B cell (primary cell): ENCODE measurements around the gene NTN4. TPM values are rescaled to one million over a fixed set of nuclear protein-coding genes. Genes with fewer than 3 reads are reported as not detected.

Experiments
- ATAC-seq: fragments of 200-7000 bp; cut with Tn5 transposase; one replicate; pipeline ENCODE4 v1.10.0; 2021; ENCODE audit warnings: low read depth, mild to moderate bottlenecking, moderate number of reproducible peaks, moderate library complexity
- CTCF ChIA-PET: fragments of 350-600 bp; sonication (Branson Sonifier 250); formaldehyde crosslinking; loops from one replicate; lab custom pipeline; 2021; ENCODE audit warnings: antibody characterized with exemption, inconsistent platforms; lab: Charles Lee
- POLR2A ChIA-PET: fragments of 350-600 bp; sonication (Branson Sonifier 250); formaldehyde crosslinking; loops from one replicate; lab custom pipeline; 2021; ENCODE audit warnings: antibody characterized with exemption; lab: Charles Lee
- DNase-seq: peaks from one replicate; pipeline ENCODE4 v3.0.0; 2013
- H2AFZ ChIP-seq: 2 replicates; pipeline ENCODE4 v1.6.1; 2012; ENCODE audit warnings: mild to moderate bottlenecking, low read depth, low read length; ENCODE audit not compliant: insufficient read depth, poor library complexity, severe bottlenecking
- H3K27ac ChIP-seq, 2 donors: 1 replicate in 1 of 2; 2 replicates in 1 of 2; pipeline ENCODE4 v1.5.1; 2012 to 2013; ENCODE audit warnings: low read length in 2 of 2, mild to moderate bottlenecking in 2 of 2, moderate library complexity in 1 of 2
- H3K27me3 ChIP-seq, 4 experiments: fragments of 200-600 bp in 1 of 4; sonication (generic) in 1 of 4; replicated peaks in 1 of 4; 1 replicate in 2 of 4; 2 replicates in 2 of 4; pipeline versions ENCODE4 v1.6.1 to v1.7.0; 2013 to 2016; ENCODE audit warnings: low read length in 3 of 4, mild to moderate bottlenecking in 2 of 4, mixed read lengths in 1 of 4, moderate library complexity in 1 of 4; ENCODE audit not compliant: insufficient read depth in 4 of 4, control insufficient read depth in 3 of 4; ENCODE audit errors: control extremely low read depth in 1 of 4
- H3K36me3 ChIP-seq, 2 experiments: replicated peaks in 1 of 2; 1 replicate in 1 of 2; 2 replicates in 1 of 2; pipeline versions ENCODE4 v1.6.1 to v1.7.1; 2013; ENCODE audit warnings: low read length in 1 of 2; ENCODE audit not compliant: insufficient read depth in 2 of 2, control insufficient read depth in 1 of 2; ENCODE audit errors: control extremely low read depth in 1 of 2, extremely low read depth in 1 of 2
- H3K4me1 ChIP-seq, 2 donors: fragments of 200-600 bp in 1 of 2; sonication (generic) in 1 of 2; 1 replicate in 1 of 2; 2 replicates in 1 of 2; pipeline versions ENCODE4 v1.5.1 to v1.6.1; 2013 to 2017; ENCODE audit warnings: low read length in 2 of 2; ENCODE audit not compliant: control insufficient read depth in 2 of 2, insufficient read depth in 2 of 2
- H3K4me2 ChIP-seq: replicated peaks from 2 replicates; pipeline ENCODE3; 2012; ENCODE audit warnings: mild to moderate bottlenecking, low read depth, low read length; ENCODE audit not compliant: poor library complexity, severe bottlenecking
- H3K4me3 ChIP-seq, 5 experiments: fragments of 200-600 bp in 1 of 5; sonication (generic) in 1 of 5; 1 replicate in 3 of 5; 2 replicates in 2 of 5; pipeline versions ENCODE4 v1.5.1 to v1.7.0; 2011 to 2016; ENCODE audit warnings: low read length in 4 of 5, mild to moderate bottlenecking in 4 of 5, low read depth in 2 of 5, control low read depth in 1 of 5, moderate library complexity in 1 of 5; ENCODE audit not compliant: insufficient read depth in 1 of 5; ENCODE audit errors: control extremely low read depth in 1 of 5, extremely low read depth in 1 of 5
- H3K79me2 ChIP-seq: fragments of 200-600 bp; sonication (generic); one replicate; pipeline ENCODE4 v1.6.0; 2016; ENCODE audit warnings: low read length; ENCODE audit not compliant: control insufficient read depth, insufficient read depth
- H3K9ac ChIP-seq: fragments of 200-600 bp; sonication (generic); 2 replicates; pipeline ENCODE4 v1.6.1; 2017; ENCODE audit warnings: mild to moderate bottlenecking, low read length, moderate library complexity
- H3K9me3 ChIP-seq, 3 donors: one replicate each; pipeline versions ENCODE4 v1.6.1 to v1.7.1; 2013; ENCODE audit warnings: low read length in 2 of 3; ENCODE audit not compliant: control insufficient read depth in 2 of 3, insufficient read depth in 1 of 3; ENCODE audit errors: control extremely low read depth in 1 of 3
- H4K20me1 ChIP-seq: 2 replicates; pipeline ENCODE4 v1.6.0; 2012; ENCODE audit warnings: mild to moderate bottlenecking, low read length; ENCODE audit not compliant: insufficient read depth, control insufficient read depth, poor library complexity, severe bottlenecking
- H3K27ac Mint-ChIP-seq: one replicate; pipeline ENCODE4 v1.8.0; 2021; ENCODE audit warnings: mixed read lengths
- H3K27me3 Mint-ChIP-seq: one replicate; pipeline ENCODE4 v1.8.0; 2021; ENCODE audit warnings: mixed read lengths
- H3K4me1 Mint-ChIP-seq: one replicate; pipeline ENCODE4 v1.8.0; 2021; ENCODE audit warnings: mixed read lengths
- H3K4me3 Mint-ChIP-seq: one replicate; pipeline ENCODE4 v1.8.0; 2021; ENCODE audit warnings: mixed read lengths
- H3K9me3 Mint-ChIP-seq: one replicate; pipeline ENCODE4 v1.8.0; 2022; ENCODE audit warnings: mixed read lengths; ENCODE audit not compliant: insufficient read depth
- EZH2 ChIP-seq: IDR thresholded peaks from 2 replicates; pipeline ENCODE4 v1.6.1; 2012; ENCODE audit warnings: borderline replicate concordance, low read depth, mild to moderate bottlenecking, moderate library complexity, low read length; ENCODE audit not compliant: insufficient read depth, poor library complexity, severe bottlenecking
- WGBS: methylation state at CpG from one replicate; pipeline ENCODE4 v1.1.5; 2013; ENCODE audit warnings: missing lambda C conversion rate; ENCODE audit not compliant: insufficient coverage; 5-methylcytosine and 5-hydroxymethylcytosine counted together
- intact Hi-C: fragments of 100-400 bp; cut with micrococcal nuclease; formaldehyde crosslinking; loops from one replicate; pipeline ENCODE4 v1.10.0; 2022
- polyA plus RNA-seq: library from polyadenylated mRNA; depleted of rRNA; stranded (reverse); fragments of >200 nt; gene quantifications from 2 replicates; pipeline ENCODE4 v1.2.3, GENCODE V29; 2012
- total RNA-seq, 2 donors: library from RNA; stranded (reverse); fragments of 120-200 nt in 1 of 2; gene quantifications; 1 replicate in 1 of 2; 2 replicates in 1 of 2; pipeline versions ENCODE4 v1.2.3 to v1.2.4, GENCODE V29; 2013 to 2022
- TF ChIP-seq, protein P1 (sequence below): fragments of 200-600 bp; IDR thresholded peaks from one replicate; pipeline ENCODE4 v1.8.0; 2022; ENCODE audit warnings: antibody characterized with exemption, mild to moderate bottlenecking

The NTN4 gene
- total and polyA plus RNA-seq, 2 donors (not counting 1 experiment from before 2014, with no cell fraction given) = not detected

DNA sequence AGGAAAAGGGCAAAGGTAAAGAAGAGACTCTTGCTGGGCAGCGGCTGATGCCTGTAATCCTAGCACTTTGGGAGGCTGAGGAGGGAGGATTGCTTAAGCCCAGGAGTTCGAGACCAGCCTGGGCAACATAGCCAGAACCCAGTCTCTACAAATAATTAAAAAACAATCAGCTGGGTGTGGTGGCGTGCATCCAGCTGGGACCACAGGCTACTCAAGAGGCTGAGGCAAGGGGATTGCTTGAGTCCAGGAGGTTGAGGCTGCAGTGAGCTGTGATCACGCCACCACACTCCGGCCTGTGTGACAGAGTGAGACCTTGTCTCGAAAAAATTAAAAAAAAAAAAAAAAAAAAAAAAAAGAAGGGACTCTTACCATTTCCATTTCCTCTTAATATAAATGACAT is 138.9 kb downstream of the NTN4 start:
- Histone ChIP-seq H3K79me2 (no peaks in the 10 kb centered on the region), H3K4me1 (no peaks in the 10 kb centered on the region), H4K20me1 (no peaks in the 10 kb centered on the region), H3K4me2 (no peak overlapping the region), H3K9me3 (no peaks in the 10 kb centered on the region), H3K9ac (no peak overlapping the region), H3K4me3 (no peak overlapping the region), H3K27me3 (peaks cover 0 to 8% (median 2%) of the 10 kb centered on the region in 4 experiments), H2AFZ (no peak overlapping the region), H3K36me3 (no peaks in the 10 kb centered on the region), H3K27ac (no peak overlapping the region)
- H3K9me3 Mint-ChIP-seq = peaks cover 3% of the 10 kb centered on the region
- ATAC-seq (no peak), DNase-seq (no peak)
- no peak for TF ChIP-seq EZH2
- TF ChIP-seq, protein P1, sequence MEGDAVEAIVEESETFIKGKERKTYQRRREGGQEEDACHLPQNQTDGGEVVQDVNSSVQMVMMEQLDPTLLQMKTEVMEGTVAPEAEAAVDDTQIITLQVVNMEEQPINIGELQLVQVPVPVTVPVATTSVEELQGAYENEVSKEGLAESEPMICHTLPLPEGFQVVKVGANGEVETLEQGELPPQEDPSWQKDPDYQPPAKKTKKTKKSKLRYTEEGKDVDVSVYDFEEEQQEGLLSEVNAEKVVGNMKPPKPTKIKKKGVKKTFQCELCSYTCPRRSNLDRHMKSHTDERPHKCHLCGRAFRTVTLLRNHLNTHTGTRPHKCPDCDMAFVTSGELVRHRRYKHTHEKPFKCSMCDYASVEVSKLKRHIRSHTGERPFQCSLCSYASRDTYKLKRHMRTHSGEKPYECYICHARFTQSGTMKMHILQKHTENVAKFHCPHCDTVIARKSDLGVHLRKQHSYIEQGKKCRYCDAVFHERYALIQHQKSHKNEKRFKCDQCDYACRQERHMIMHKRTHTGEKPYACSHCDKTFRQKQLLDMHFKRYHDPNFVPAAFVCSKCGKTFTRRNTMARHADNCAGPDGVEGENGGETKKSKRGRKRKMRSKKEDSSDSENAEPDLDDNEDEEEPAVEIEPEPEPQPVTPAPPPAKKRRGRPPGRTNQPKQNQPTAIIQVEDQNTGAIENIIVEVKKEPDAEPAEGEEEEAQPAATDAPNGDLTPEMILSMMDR = no peak
- H3K4me1 Mint-ChIP-seq = no peaks in the 10 kb centered on the region
- ChIA-PET CTCF (no interaction called here), POLR2A (no interaction called here)
- intact Hi-C loops = no loop called here
- 85% methylated on average over 2 of the region's 6 CpGs for WGBS
- peaks cover 21% of the 10 kb centered on the region for H3K27me3 Mint-ChIP-seq
- H3K27ac Mint-ChIP-seq = no peak overlapping the region
- H3K4me3 Mint-ChIP-seq = no peak overlapping the region

DNA sequence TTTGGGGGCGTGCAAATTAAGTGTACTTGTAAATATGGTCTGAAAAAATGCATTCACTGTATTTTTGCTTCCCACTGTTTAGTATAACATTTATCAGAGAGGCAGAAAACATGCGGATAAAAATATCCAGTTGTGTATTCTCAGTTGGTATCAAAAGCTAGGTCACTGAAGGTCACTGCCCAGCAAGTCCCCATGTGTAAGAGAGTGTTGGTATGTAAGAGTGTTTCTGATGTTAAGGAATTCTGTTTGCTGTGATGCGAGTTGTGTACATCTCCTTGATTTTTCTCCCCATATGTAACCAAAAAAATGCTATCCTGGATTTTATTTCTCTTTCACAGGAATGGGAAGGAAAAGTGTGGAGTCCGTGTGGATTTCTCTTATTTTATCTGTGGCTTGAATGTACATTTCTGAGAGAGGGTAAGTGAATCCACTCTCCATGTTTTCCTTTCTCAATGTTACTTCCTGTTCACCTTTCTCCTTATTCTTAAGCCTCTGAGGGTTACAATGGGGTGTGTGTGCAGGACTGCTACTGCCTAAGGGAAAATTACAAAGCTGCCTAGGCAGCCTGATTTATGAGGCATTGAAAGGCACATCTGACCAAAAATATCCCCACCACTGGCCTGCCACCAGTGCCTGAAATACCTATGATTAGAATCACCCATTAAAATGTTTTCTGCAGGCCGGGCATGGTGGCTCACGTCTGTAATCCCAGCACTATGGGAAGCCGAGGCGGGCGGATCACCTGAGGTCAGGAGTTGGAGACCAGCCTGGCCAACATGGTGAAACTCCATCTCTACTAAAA is 141.4 kb downstream of the NTN4 start:
- Histone ChIP-seq H3K4me1 (no peaks in the 10 kb centered on the region), H3K9me3 (no peaks in the 10 kb centered on the region), H3K27me3 (peaks cover 0 to 5% (median 2%) of the 10 kb centered on the region in 4 experiments), H3K79me2 (no peaks in the 10 kb centered on the region), H3K4me2 (no peak overlapping the region), H2AFZ (no peak overlapping the region), H3K36me3 (no peaks in the 10 kb centered on the region), H3K9ac (no peak overlapping the region), H4K20me1 (no peaks in the 10 kb centered on the region), H3K4me3 (no peak overlapping the region), H3K27ac (no peak overlapping the region)
- ChIA-PET CTCF (no interaction called here), POLR2A (no interaction called here)
- no peak for ATAC-seq
- no peaks in the 10 kb centered on the region for H3K4me1 Mint-ChIP-seq
- TF ChIP-seq EZH2 = no peak
- TF ChIP-seq, protein P1 = no peak
- no peak for DNase-seq
- H3K27me3 Mint-ChIP-seq = peaks cover 28% of the 10 kb centered on the region
- no peak overlapping the region for H3K27ac Mint-ChIP-seq
- intact Hi-C loops = no loop called here
- H3K9me3 Mint-ChIP-seq = peaks cover 1% of the 10 kb centered on the region
- 89% methylated on average over 2 of the region's 9 CpGs for WGBS
- H3K4me3 Mint-ChIP-seq = no peak overlapping the region
